ENCODE results near the gene UBASH3B. TPM values are rescaled to one million over a fixed set of nuclear protein-coding genes. Genes with fewer than 3 reads are reported as not detected.

Gene UBASH3B
- total RNA-seq, 2 experiments from 2014 or later, result 24.5 to 28.6 TPM

- ChIA-PET POLR2A (no interaction called here), CTCF (no interaction called here)
- intact Hi-C loops (cut with DNase I, micrococcal nuclease), result loop anchor here in 1 of 2 experiments (2.0 kb wide), 1 partner anchor 16 kb away; no protein-coding TSS in a partner anchor
- Histone ChIP-seq H3K27ac (ENCODE audit: low read depth in 1 of 2, low read length in 2 of 2) (no peak overlapping the region), H3K36me3 (ENCODE audit: insufficient read depth, low read length) (peaks cover 5% of the 10 kb centered on the region), H3K27me3 (ENCODE audit: control insufficient read depth in 1 of 2, insufficient read depth in 2 of 2, low read length in 2 of 2) (no peaks in the 10 kb centered on the region), H3K4me1 (ENCODE audit: insufficient read depth, low read length) (no peaks in the 10 kb centered on the region), H3K9me3 (ENCODE audit: control insufficient read depth in 1 of 2, insufficient read depth in 1 of 2, low read length in 2 of 2) (no peaks in the 10 kb centered on the region), H3K4me3 (ENCODE audit: low read length) (no peak overlapping the region)
- Mint-ChIP-seq H3K9me3 (no peaks in the 10 kb centered on the region), H3K27ac (no peak overlapping the region), H3K4me3 (no peak overlapping the region), H3K4me1 (ENCODE audit: low read depth) (peaks cover 24% of the 10 kb centered on the region), H3K27me3 (no peaks in the 10 kb centered on the region), H3K36me3 (ENCODE audit: low read depth) (no peaks in the 10 kb centered on the region)
- TF ChIP-seq CTCF (IDR thresholded peaks at IDR 0.05), result no peak
- DNase-seq (no peak), ATAC-seq (ENCODE audit: poor library complexity) (no peak)
Observed at GRCh38 chr11:122763108-122763507, 107.6 kb downstream of the UBASH3B start.

- H3K27ac Mint-ChIP-seq, result no peak overlapping the region
- no peaks in the 10 kb centered on the region for H3K9me3 ChIP-seq (ENCODE audit: control insufficient read depth in 1 of 2, insufficient read depth in 1 of 2, low read length in 2 of 2)
- DNase-seq (no peak), ATAC-seq (ENCODE audit: poor library complexity) (no peak)
- no peaks in the 10 kb centered on the region for H3K27me3 Mint-ChIP-seq
- no peaks in the 10 kb centered on the region for H3K36me3 Mint-ChIP-seq (ENCODE audit: low read depth)
- ChIA-PET POLR2A (no interaction called here), CTCF (no interaction called here)
- intact Hi-C loops (cut with DNase I, micrococcal nuclease), result no loop called here
- no peak overlapping the region for H3K27ac ChIP-seq (ENCODE audit: low read depth in 1 of 2, low read length in 2 of 2)
- H3K36me3 ChIP-seq (ENCODE audit: insufficient read depth, low read length), result peaks cover 5% of the 10 kb centered on the region
- H3K9me3 Mint-ChIP-seq, result no peaks in the 10 kb centered on the region
- TF ChIP-seq CTCF (IDR thresholded peaks at IDR 0.05), result no peak
- H3K4me1 ChIP-seq (ENCODE audit: insufficient read depth, low read length), result no peaks in the 10 kb centered on the region
- H3K4me1 Mint-ChIP-seq (ENCODE audit: low read depth), result peaks cover 17% of the 10 kb centered on the region
- H3K27me3 ChIP-seq (ENCODE audit: control insufficient read depth in 1 of 2, insufficient read depth in 2 of 2, low read length in 2 of 2), result no peaks in the 10 kb centered on the region
- no peak overlapping the region for H3K4me3 Mint-ChIP-seq
- no peak overlapping the region for H3K4me3 ChIP-seq (ENCODE audit: low read length)
Observed at GRCh38 chr11:122764371-122765090, 109.0 kb downstream of the UBASH3B start.

- H3K9me3 ChIP-seq (ENCODE audit: control insufficient read depth in 1 of 2, insufficient read depth in 1 of 2, low read length in 2 of 2), result no peaks in the 10 kb centered on the region
- ChIA-PET CTCF (no interaction called here), POLR2A (no interaction called here)
- Mint-ChIP-seq H3K4me1 (ENCODE audit: low read depth) (peaks cover 18% of the 10 kb centered on the region), H3K9me3 (no peaks in the 10 kb centered on the region), H3K4me3 (no peak overlapping the region), H3K27me3 (no peaks in the 10 kb centered on the region), H3K36me3 (ENCODE audit: low read depth) (no peaks in the 10 kb centered on the region), H3K27ac (no peak overlapping the region)
- no peaks in the 10 kb centered on the region for H3K4me1 ChIP-seq (ENCODE audit: insufficient read depth, low read length)
- H3K27ac ChIP-seq (ENCODE audit: low read depth in 1 of 2, low read length in 2 of 2), result no peak overlapping the region
- H3K4me3 ChIP-seq (ENCODE audit: low read length), result no peak overlapping the region
- H3K36me3 ChIP-seq (ENCODE audit: insufficient read depth, low read length), result peaks cover 5% of the 10 kb centered on the region
- ATAC-seq (ENCODE audit: poor library complexity) (no peak), DNase-seq (no peak)
- H3K27me3 ChIP-seq (ENCODE audit: control insufficient read depth in 1 of 2, insufficient read depth in 2 of 2, low read length in 2 of 2), result no peaks in the 10 kb centered on the region
- no peak for TF ChIP-seq CTCF (IDR thresholded peaks at IDR 0.05)
- intact Hi-C loops (cut with DNase I, micrococcal nuclease), result no loop called here
Observed at GRCh38 chr11:122765487-122766131, 110.1 kb downstream of the UBASH3B start.

Measured in CD4-positive, alpha-beta T cell (primary cell).